Measurements from ENCODE around the gene SYNPR.

The SYNPR gene

GRCh38 chr3:63585927-63586326 lies 307.8 kb downstream of the SYNPR start:
- Histone ChIP-seq H3K4me1 (ENCODE audit: control insufficient read depth, low read length) (no peaks in the 10 kb centered on the region), H3K36me3 (ENCODE audit: control insufficient read depth, low read length) (no peaks in the 10 kb centered on the region), H3K27ac (ENCODE audit: low read depth, low read length) (no peak overlapping the region), H3K4me2 (ENCODE audit: low read length) (no peak overlapping the region), H3K9me3 (ENCODE audit: control insufficient read depth, insufficient read depth, low read length) (peaks cover 8% of the 10 kb centered on the region; the same call in 1 of the 2 replicates), H4K20me1 (ENCODE audit: control insufficient read depth, insufficient read depth, low read depth, low read length) (no peaks in the 10 kb centered on the region), H3K9me2 (replicated peaks; ENCODE audit: control insufficient read depth, low read length) (no peaks in the 10 kb centered on the region), H3K79me2 (ENCODE audit: control insufficient read depth, low read length) (no peaks in the 10 kb centered on the region), H3K4me3 (ENCODE audit: low read length) (no peak overlapping the region), H3F3A (ENCODE audit: control insufficient read depth, insufficient read depth) (no peaks in the 10 kb centered on the region), H3K27me3 (ENCODE audit: control insufficient read depth, low read length) (no peaks in the 10 kb centered on the region)
- TF ChIP-seq EZH2phosphoT487 (IDR thresholded peaks at IDR 0.05; ENCODE audit: borderline replicate concordance, low read length), result no peak
- no peak for TF ChIP-seq CTCF (IDR thresholded peaks at IDR 0.05; ENCODE audit: low read depth, low read length, poor library complexity, severe bottlenecking)

- H3K79me2 ChIP-seq (ENCODE audit: control insufficient read depth, low read length), result no peaks in the 10 kb centered on the region
- H3K4me3 ChIP-seq (ENCODE audit: low read length), result no peak overlapping the region
- no peak overlapping the region for H3K27ac ChIP-seq (ENCODE audit: low read depth, low read length)
- peaks cover 8% of the 10 kb centered on the region; the same call in 1 of the 2 replicates for H3K9me3 ChIP-seq (ENCODE audit: control insufficient read depth, insufficient read depth, low read length)
- no peaks in the 10 kb centered on the region for H4K20me1 ChIP-seq (ENCODE audit: control insufficient read depth, insufficient read depth, low read depth, low read length)
- no peaks in the 10 kb centered on the region for H3F3A ChIP-seq (ENCODE audit: control insufficient read depth, insufficient read depth)
- no peaks in the 10 kb centered on the region for H3K4me1 ChIP-seq (ENCODE audit: control insufficient read depth, low read length)
- no peak overlapping the region for H3K4me2 ChIP-seq (ENCODE audit: low read length)
- H3K9me2 ChIP-seq (replicated peaks; ENCODE audit: control insufficient read depth, low read length), result no peaks in the 10 kb centered on the region
- no peaks in the 10 kb centered on the region for H3K36me3 ChIP-seq (ENCODE audit: control insufficient read depth, low read length)
- H3K27me3 ChIP-seq (ENCODE audit: control insufficient read depth, low read length), result no peaks in the 10 kb centered on the region
- TF ChIP-seq CTCF (IDR thresholded peaks at IDR 0.05; ENCODE audit: low read depth, low read length, poor library complexity, severe bottlenecking) (peak; percentile 35), EZH2phosphoT487 (IDR thresholded peaks at IDR 0.05; ENCODE audit: borderline replicate concordance, low read length) (no peak)
Observed at GRCh38 chr3:63588895-63589294, 310.8 kb downstream of the SYNPR start.

GRCh38 chr3:63593779-63594178 lies 315.7 kb downstream of the SYNPR start:
- no peaks in the 10 kb centered on the region for H3K79me2 ChIP-seq (ENCODE audit: control insufficient read depth, low read length)
- H3K27ac ChIP-seq (ENCODE audit: low read depth, low read length), result no peak overlapping the region
- no peaks in the 10 kb centered on the region for H3K4me1 ChIP-seq (ENCODE audit: control insufficient read depth, low read length)
- H3K4me3 ChIP-seq (ENCODE audit: low read length), result no peak overlapping the region
- H3K4me2 ChIP-seq (ENCODE audit: low read length), result no peak overlapping the region
- H3K36me3 ChIP-seq (ENCODE audit: control insufficient read depth, low read length), result no peaks in the 10 kb centered on the region
- no peaks in the 10 kb centered on the region for H3K9me2 ChIP-seq (replicated peaks; ENCODE audit: control insufficient read depth, low read length)
- H3F3A ChIP-seq (ENCODE audit: control insufficient read depth, insufficient read depth), result no peaks in the 10 kb centered on the region
- no peak for TF ChIP-seq CTCF (IDR thresholded peaks at IDR 0.05; ENCODE audit: low read depth, low read length, poor library complexity, severe bottlenecking)
- no peak for TF ChIP-seq EZH2phosphoT487 (IDR thresholded peaks at IDR 0.05; ENCODE audit: borderline replicate concordance, low read length)
- H3K9me3 ChIP-seq (ENCODE audit: control insufficient read depth, insufficient read depth, low read length), result peaks cover 5% of the 10 kb centered on the region; the same call in 1 of the 2 replicates
- no peaks in the 10 kb centered on the region for H3K27me3 ChIP-seq (ENCODE audit: control insufficient read depth, low read length)
- H4K20me1 ChIP-seq (ENCODE audit: control insufficient read depth, insufficient read depth, low read depth, low read length), result no peaks in the 10 kb centered on the region
